Brain pericyte (primary cell): ENCODE data around the gene MFAP5.
"Not testable (repeated sequence)": the region's sequence is repeated elsewhere in the genome, so short reads cannot be mapped to it uniquely, and the experiment has no call there.

Experiments
- DNase-seq: peaks from one replicate; pipeline ENCODE4 v3.0.0-alpha.2; 2012; ENCODE audit warnings: low read depth, low spot score

Gene MFAP5

DNA sequence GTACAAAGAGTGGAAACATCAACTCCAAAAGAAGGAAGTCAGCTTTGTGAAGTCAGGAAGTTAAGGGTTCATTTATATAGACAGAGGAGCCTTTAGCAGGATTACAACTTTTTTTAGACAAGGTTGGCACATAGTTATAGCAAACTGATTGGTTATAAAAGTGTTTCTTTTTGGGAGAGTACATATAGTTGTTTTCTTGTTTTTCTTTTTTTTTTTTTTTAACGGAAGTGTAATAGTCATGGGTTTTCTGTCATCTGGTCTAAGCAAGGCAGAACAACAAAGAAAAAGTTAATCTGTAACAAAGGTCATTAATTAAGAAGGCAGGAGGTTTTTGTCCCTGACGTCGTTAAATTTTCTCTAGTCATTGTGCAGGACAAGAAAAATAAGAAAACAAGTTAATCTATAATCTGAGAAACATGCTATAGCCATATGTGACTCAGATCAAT lies 13.0 kb upstream of the MFAP5 start:
- DNase-seq, result no peak

DNA sequence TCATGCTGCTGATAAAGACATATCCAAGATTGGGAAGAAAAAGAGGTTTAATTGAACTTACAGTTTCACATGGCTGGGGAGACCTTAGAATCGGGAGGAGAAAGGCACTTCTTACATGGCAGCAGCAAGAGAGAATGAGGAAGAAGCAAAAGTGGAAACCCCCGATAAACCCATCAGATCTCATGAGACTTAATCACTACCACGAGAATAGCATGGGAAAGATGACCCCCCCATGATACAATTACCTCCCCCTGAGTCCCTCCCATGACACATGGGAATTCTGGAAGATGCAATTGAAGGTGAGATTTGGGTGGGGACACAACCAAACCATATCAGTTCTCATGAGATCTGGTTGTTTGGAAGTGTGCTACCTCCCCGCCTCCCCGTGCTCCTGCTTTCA lies 9.8 kb upstream of the MFAP5 start:
- DNase-seq, result no peak

DNA sequence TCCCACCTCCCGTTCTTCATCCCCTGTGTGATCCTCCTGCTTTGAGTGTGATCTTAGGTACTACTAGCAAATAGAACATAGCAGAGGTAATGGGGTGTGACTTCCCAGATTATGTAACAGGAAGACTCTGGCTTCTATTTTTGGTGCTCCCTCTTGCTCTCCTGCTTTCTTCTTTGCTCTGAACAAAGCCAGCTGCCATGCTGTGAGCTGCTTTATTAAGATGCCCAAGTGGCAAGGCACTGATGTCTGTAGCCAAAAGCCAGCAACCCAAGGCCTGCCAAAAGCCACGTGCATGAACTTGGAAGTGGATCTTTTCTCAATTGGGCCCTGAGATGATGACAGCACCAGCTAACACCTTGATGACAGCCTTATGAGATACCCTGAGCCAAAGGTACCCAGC lies 5.8 kb upstream of the MFAP5 start:
- DNase-seq, result no peak

DNA sequence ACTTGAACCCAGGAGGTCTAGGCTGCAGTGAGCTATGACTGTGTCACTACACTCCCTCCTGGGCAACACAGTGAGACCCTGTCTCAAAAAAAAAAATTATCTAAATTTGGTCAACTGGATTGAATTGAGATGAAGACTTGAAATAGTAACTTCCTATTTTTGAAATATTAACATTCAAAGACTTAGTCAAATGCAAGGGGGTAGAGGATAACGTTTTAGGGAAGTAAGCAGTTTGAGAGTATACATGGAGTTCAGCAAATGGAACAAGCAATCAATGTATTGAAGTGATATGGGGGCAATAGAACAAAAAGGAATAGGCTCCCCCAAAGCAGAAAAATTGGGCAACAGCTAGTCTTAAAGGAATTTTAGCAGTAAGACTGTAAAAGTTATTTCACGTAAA lies 4.6 kb upstream of the MFAP5 start:
- no peak for DNase-seq

DNA sequence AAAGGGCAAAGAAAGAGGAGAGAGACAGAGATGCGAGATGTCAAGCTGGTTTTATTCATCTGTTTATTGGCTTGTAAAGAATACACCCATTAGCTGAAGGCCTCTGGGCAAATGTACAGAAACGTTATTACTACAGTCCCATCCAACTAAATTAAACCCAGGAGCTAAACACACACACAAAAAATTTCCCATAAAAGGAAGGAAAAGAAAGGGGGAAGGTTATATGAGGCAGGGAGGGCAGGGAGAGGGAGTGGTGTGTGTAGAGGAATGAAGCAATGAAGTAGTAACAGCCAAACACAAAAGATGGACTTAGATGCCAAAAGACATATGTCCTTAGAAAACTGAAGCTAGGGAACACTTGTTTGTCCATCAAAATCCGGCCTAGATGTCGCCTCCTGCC lies 3.1 kb upstream of the MFAP5 start:
- no peak for DNase-seq

DNA sequence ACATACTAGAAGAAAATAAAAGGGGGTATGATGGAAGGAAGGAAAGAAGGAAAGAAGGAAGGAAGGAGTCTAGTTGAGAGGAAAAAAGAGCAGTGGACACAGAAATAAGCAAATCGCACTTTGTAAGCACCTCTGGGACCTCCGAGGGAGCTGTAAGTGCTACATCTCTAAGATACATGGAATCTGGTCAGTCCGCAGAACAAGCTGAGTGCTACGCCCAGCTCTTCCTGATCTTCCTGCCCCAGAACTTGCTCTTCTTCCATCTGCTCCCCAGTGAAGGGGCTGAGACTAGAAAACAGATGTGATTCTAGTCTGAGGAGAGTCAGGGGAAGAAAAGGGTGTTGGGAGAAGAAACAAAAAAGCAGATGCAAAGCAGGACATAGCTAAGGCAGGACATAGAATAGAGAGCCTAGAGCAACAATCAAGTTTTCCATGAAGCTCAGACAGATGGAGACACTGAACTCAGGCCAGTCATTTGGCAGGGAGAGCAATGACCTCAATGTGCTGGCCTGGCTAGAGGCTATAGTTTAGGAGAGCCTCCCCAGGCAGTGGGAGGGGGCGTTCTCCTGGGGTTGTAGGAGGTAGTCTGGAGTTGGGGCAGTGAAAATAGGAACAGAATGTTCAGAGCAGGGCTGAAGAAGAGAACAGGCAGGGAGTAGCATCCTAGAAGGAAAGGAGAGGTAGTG lies 1.7 kb upstream of the MFAP5 start:
- no peak for DNase-seq

DNA sequence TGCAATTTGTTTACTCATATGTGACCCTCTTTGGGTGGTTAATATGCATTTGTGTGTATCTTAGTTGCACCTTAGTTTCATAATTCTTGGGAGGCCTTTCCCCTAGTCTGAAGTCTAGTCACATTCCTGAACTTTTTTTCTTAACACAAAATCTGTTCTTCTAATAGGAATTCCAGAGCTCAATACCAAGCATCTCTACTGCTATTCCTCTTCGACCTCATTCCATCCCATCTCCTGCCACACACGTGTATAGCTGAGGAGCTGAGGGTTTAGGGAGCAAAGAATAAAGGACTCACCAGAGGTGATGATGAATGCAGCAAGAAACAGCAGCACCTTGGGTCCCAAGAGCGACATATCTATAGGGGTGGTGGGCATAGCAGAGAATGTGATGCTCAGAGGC lies 875 bp downstream of the MFAP5 start:
- DNase-seq, result no peak

DNA sequence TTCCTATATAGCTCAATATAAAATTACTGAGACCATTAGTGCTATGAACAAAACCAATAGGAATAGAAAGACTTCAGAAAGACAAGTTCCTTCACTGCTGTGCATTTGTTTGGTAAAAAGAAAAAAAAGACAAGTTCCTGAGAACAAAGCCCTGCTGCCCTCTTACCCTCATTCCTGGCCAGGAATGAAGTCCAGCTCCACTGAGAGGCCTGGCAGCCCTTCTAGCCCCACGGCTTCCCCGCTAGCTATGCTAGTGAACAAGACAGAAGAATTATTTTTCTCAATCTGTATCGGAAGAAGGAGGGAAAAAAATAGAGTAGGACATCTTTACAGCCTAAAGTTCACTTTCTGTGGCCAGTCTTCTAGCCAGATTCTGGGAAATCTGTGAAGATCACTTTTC lies 1.6 kb downstream of the MFAP5 start:
- no peak for DNase-seq

DNA sequence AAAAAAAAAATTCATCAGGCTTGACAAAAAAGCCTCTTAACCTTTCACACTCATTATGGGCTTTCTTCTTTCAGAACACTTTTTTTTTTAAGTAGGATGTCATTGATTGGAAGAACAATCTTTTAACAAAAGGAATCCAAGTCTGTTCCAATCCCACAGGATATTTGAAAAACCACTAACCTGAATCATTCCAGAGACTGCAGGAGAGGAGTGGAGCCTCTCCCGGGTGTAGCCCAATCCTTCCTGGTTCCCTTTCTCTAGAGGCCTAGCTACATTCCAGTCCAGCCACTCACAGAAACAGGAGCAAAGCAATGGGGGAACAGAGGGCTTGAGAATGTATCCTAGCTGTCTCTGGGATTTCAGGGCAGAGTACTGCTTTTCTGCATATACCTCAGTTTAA lies 4.3 kb downstream of the MFAP5 start:
- DNase-seq, result no peak

DNA sequence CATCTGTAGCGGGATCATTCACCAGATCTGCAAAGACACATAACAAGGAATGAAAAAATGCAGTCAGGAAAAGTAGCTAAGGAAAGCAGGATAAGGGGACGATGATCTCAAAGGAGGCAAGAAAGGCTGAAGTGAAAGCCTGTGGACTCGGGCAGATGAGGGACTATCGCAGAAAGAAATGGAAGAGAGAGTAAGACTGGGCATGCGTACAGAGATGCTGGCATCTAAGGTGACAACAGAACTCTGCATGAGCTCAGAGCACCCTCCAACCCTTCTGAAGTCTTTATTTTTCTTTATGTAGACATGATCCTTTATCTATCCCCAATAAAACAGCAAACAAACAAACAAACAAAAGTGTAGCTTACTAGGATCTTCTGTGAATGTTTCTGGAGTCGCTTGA lies 7.2 kb downstream of the MFAP5 start:
- no peak for DNase-seq

DNA sequence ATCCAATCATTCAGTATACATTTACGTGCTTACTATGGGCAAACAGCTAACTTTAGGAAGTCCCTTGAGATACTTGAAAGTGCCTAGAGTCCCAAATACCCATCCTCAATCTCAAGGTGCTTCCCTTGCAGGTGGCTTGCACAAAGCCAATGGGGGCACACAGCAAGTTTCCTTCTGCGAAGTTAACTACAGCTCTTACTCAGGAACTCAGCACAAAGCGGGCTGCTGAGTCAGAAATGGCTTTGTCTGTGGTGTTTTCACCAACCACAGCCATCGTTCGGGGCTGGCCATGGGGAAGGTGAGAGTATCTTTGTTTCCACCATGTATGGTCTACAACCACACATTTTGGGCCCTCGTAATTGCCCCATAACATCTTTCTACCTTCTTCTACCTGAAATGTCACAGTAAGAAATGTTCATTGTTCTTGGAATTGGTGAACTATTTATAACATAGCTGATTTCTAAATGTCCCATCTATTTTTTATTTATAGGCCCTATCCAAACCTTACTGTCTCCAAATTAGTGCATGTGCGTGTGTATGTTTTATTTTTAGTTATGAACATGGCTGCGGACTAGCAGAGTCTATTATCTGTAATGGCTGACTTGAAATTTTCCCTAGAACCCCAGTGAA lies 13.9 kb downstream of the MFAP5 start:
- no peak for DNase-seq

DNA sequence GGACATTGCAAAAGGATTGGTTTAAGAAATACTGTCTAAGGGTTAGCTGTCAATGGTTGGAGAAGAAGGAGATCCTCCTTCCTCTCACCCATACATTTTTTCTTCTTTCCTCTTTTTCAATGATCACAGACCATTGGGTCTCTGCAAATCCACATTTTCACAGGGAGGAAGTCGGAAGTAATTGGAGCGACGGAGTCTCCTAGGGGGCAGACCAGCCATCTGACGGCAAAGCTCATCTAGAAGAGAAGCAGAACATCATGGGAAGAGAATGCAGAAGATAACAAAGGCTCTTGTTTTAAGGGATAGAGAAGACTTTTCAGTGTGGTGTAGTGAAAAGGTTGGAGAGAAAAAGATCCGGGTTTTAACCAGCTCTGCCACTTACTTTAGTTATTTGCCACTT lies 14.7 kb downstream of the MFAP5 start:
- DNase-seq, result no peak

DNA sequence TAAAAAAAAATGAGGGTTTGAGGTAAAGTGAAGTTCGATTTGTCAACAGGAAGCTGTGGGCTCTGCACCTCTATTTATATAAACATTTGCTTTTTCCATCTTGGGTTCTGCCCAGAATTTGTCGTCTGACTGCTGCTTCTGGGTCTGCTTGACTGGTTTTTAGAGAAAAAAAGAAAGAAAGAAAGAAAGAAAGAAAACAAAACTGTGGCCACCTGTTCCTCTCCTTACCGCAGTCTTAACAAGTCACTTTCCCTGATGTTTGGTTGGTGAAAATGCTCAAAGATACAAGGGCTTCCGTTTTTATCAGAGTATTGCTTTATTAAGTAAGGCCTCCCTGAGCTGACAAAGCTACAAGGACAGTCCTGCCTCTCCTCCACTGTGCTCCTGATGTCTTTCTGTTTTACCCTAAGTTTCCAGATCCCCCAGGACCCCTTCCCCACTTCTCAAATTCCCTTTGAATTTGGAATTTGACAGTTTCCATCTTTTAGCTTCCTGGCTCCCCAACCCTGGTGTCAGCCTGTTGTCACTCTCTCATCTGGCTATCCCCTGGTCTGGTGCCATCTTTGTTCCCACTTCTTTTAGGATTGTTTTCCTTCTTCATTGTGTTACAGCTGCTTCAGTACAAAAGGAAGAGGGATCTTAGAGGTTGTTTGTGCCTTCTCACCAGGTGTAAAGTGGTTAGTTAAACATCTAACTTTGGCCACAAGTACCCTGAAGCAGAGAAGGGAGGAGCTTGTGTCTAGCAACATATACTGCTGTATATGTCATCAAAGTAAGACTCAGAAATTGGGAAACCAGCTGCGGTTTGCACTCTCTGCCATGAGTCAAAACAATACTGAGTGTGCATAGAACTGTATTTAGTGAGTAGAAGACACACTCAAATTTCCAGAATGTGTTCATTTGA lies 18.0 kb downstream of the MFAP5 start:
- no peak for DNase-seq

DNA sequence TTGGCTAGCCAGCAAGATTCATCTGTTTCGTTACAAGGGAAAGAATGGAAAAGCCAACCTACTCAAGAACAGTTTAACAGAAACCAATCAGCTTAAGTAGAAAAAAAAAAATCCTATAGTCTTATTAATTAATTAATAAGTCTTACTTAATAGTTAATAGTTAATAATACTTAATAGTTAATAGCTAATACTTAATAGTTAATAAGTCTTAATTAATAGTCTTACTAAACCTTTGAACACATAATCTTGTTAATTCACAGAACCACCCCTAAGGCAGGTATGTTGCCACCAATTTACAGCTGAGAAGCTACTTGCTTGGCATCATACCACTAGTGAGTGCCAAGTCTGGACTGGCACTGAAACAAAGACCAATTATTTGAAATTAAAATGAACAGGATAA lies 19.9 kb downstream of the MFAP5 start:
- DNase-seq, result no peak

DNA sequence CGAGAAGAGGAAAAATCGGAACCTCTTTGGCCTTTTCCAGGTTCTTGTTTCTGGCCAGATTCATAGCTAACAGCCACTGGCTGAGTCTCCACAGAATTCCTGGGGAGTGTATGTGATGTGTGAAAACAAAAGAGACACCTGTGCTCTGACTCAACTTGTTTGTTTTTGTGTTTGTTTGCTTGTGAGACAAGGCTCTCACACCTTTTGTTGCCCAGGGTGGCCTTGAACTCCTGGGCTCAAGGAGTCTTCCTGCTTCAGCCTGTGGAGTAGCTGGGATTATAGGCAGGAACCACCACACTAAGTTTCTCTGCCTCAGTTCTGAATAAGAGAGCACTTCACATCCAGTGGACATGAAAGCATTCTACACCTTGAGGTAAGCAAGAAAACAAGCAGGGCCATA lies 22.7 kb downstream of the MFAP5 start:
- no peak for DNase-seq

DNA sequence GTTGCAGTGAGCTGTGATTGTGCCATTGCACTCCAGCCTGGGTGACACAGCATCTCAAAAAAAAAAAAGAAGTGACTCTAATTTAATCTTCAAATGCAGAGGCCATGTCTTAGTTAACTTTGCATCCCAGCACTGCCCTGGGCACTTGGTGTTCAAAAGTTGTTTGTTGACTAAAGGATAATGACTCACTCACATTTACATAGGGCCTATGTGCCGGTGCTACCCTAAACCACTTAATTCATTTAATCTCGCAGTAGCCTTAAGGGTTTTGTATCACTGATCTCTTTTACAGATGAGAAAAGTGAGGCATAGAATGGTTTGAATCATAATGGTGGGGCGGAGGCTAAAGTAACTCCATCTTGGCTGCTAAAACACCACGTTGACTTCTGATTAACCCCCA lies 23.7 kb downstream of the MFAP5 start:
- DNase-seq, result no peak

DNA sequence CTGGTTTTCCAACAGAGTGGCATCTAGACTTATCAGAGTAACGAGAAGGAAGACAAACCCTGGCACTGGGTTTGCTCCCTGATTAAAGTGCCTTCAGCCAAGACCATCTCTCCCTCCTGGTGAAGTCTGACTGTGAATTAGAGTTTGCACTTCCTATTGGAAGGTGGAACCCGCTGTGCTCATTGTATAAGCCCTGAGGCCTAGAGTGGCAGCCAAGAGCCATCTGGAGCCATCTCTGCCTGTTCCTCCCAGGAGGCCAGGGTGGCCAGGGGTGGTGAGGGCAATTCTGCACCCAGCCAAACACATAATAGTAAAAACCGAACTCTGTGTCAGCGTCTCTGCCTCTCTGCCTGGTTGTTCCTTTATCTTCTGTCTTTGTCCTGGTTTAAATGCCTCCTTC lies 25.0 kb downstream of the MFAP5 start:
- no peak for DNase-seq

DNA sequence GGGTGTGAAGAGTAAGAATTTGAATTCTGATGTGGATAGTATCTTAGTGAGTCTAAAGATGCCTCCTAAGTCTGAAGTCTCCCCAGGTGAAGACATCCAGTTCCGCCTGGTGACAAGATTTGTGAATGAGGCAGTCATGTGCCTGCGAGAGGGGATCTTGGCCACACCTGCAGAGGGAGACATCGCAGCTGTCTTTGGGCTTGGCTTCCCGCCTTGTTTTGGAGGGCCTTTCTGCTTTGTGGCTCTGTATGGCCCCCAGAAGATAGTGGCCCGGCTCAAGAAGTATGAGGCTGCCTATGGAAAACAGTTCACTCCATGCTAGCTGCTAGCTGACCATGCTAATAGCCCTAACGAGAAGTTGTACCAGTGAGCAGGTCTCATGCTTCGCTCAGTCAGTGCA lies 25.4 kb downstream of the MFAP5 start:
- no peak for DNase-seq

DNA sequence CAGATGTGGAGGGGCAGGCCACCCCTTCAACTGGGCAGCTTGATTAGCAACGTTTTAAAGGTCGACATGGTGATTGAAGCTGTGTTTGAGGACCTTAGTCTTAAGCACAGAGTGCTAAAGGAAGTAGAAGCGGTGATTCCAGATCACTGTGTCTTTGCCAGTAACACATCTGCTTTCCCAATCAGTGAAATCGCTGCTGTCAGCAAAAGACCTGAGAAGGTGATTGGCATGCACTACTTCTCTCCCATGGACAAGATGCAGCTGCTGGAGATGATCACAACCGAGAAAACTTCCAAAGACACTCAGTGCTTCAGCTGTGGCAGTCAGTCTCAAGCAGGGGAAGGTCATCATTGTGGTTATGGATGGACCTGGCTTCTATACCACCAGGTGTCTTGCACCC lies 26.0 kb downstream of the MFAP5 start:
- no peak for DNase-seq

DNA sequence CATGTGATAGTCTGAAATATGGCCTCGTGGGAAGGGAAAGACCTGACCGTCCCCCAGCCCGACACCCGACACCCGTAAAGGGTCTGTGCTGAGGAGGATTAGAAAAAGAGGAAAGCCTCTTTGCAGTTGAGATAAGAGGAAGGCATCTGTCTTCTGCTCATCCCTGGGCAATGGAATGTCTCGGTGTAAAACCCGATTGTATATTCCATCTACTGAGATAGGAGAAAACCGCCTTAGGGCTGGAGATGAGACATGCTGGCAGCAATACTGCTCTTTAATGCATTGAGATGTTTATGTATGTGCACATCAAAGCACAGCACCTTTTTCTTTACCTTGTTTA lies 26.6 kb downstream of the MFAP5 start:
- DNase-seq, result not testable (repeated sequence)

DNA sequence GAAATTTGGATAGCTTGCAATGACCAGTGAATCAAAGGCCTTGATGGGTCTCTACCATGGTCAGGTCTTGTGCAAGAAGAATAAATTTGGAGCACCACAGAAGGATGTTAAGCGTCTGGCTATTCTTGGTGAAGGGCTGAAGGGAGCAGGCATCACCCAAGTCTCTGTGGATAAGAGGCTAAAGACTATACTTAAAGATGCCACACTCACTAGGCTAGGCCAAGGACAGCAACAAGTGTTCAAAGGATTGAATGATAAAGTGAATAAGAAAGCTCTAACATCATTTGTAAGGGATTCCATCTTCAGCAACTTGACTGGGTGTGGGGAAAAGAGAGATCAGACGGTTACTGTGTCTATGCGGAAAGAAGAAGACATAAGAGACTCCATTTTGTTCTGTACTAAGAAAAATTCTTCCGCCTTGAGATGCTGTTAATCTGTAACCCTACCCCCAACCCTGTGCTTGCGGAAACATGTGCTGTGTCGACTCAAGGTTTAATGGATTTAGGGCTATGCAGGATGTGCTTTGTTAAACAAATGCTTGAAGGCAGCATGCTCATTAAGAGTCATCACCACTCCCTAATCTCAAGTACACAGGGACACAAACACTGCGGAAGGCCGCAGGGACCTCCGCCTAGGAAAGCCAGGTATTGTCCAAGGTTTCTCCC lies 27.2 kb downstream of the MFAP5 start:
- DNase-seq, result not testable (repeated sequence)

DNA sequence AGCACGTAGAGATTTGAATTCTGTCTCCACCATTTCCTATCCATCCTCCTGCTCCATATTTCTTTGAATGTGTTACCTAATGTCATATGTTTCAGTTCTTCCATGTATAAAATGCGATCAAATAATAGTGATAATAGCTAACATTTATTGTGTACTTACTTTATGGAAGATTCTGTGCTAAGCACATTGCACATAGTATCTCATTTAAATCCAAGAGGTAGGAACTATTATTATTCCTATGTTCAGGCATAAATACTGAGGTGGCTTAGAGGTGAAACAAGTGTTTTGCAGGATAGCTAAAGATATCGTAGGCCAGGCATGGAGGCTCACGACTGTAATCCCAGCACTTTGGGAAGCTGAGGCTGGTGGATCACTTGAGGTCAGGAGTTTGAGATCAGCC lies 32.5 kb downstream of the MFAP5 start:
- no peak for DNase-seq
